ENCODE data around the gene VRK3. TPM values are rescaled to one million over a fixed set of nuclear protein-coding genes. Genes with fewer than 3 reads are reported as not detected.

VRK3 gene
- total and polyA plus RNA-seq, 5 experiments from 2014 or later: 73.4 to 106 (median 91.8) TPM

- peak within 1 kb of the TSS; percentile 87 to 97 (median 96) for H3K4me3 Mint-ChIP-seq
- H3K27ac Mint-ChIP-seq: peak within 1 kb of the TSS; percentile 95 to 100 (median 99)
- peaks cover 21 to 65% (median 52%) of the 10 kb centered on the region in 4 donors for H3K4me1 Mint-ChIP-seq
- peaks cover 0 to 14% (median 5%) of the 10 kb centered on the region in 3 donors for H3K36me3 Mint-ChIP-seq
- DNase-seq (peak in 8 of 10 donors; percentile 84 to 97 (median 92)), ATAC-seq (peak; percentile 77 to 79)
- peaks cover 0 to 2% (median 0%) of the 10 kb centered on the region in 9 donors for H3K9me3 Mint-ChIP-seq
- POLR2A ChIA-PET: interaction anchor here (0.6 to 1.9 kb wide), 7 partner anchors 10 to 1679 kb away, joined by 3 to 8 read pairs (median 4); partner anchors contain the start of genes AKT1S1, ATF5, MED25 and NUP62
- H3K27me3 Mint-ChIP-seq: peaks cover 0 to 5% (median 0%) of the 10 kb centered on the region in 5 donors
These were observed 800 bp upstream of the VRK3 start, which contains the start of gene ZNF473 for GRCh38 chr19:50025794-50026549. ZNF473 (plus strand) TSS chr19:50026005; CDS start chr19:50031083, 5,078 bp downstream.

GRCh38 chr19:50024719-50025021, 502 bp downstream of the VRK3 start:
- POLR2A ChIA-PET: interaction anchor here (0.6 to 1.1 kb wide), 2 partner anchors 15 to 443 kb away, joined by 3 to 4 read pairs; no protein-coding TSS in a partner anchor
- Mint-ChIP-seq H3K27me3 (peaks cover 0 to 5% (median 0%) of the 10 kb centered on the region in 5 donors), H3K27ac (peak overlapping the region; percentile 95 to 100 (median 99)), H3K4me3 (peak overlapping the region; percentile 87 to 97 (median 96)), H3K36me3 (peaks cover 0 to 20% (median 5%) of the 10 kb centered on the region in 3 donors), H3K9me3 (peaks cover 0 to 2% (median 0%) of the 10 kb centered on the region in 9 donors), H3K4me1 (peaks cover 21 to 59% (median 53%) of the 10 kb centered on the region in 4 donors)
- ATAC-seq: no peak
- DNase-seq: no peak

- H3K36me3 Mint-ChIP-seq: peaks cover 0 to 32% (median 7%) of the 10 kb centered on the region in 3 donors
These were observed 2.3 kb downstream of the VRK3 start for GRCh38 chr19:50022823-50023222.

GRCh38 chr19:50020481-50020880, 4.7 kb downstream of the VRK3 start:
- DNase-seq: no peak
- Mint-ChIP-seq H3K9me3 (no peaks in the 10 kb centered on the region), H3K27ac (no peak overlapping the region), H3K4me3 (no peak overlapping the region), H3K4me1 (peaks cover 10 to 41% (median 37%) of the 10 kb centered on the region in 4 donors), H3K27me3 (peaks cover 0 to 2% (median 0%) of the 10 kb centered on the region in 5 donors), H3K36me3 (peaks cover 0 to 48% (median 18%) of the 10 kb centered on the region in 3 donors)
- ATAC-seq: no peak
- POLR2A ChIA-PET: no interaction called here

More at GRCh38 chr19:50022823-50023222, 2.3 kb downstream of the VRK3 start:
- POLR2A ChIA-PET: interaction anchor here (0.6 kb wide), 1 partner anchor 344 kb away, joined by 4 read pairs; no protein-coding TSS in a partner anchor
- DNase-seq: no peak
- ATAC-seq: no peak
- H3K27ac Mint-ChIP-seq: peak overlapping the region in 5 of 10 donors; percentile 10 to 69 (median 58)
- peaks cover 0 to 5% (median 0%) of the 10 kb centered on the region in 5 donors for H3K27me3 Mint-ChIP-seq
- peaks cover 0 to 2% (median 0%) of the 10 kb centered on the region in 9 donors for H3K9me3 Mint-ChIP-seq
- H3K4me3 Mint-ChIP-seq: peak overlapping the region in 8 of 10 donors; percentile 1 to 49 (median 16)
- H3K4me1 Mint-ChIP-seq: peaks cover 21 to 59% (median 49%) of the 10 kb centered on the region in 4 donors

GRCh38 chr19:50016225-50016807, 8.9 kb downstream of the VRK3 start:
- POLR2A ChIA-PET: no interaction called here
- Mint-ChIP-seq H3K4me1 (peaks cover 6 to 19% (median 12%) of the 10 kb centered on the region in 4 donors), H3K27ac (peak overlapping the region in 2 of 10 donors; percentile 29 to 51), H3K9me3 (no peaks in the 10 kb centered on the region), H3K4me3 (no peak overlapping the region), H3K36me3 (peaks cover 10 to 81% (median 34%) of the 10 kb centered on the region in 3 donors), H3K27me3 (no peaks in the 10 kb centered on the region)
- ATAC-seq (no peak), DNase-seq (no peak)

GRCh38 chr19:50008532-50008931, 16.6 kb downstream of the VRK3 start:
- Mint-ChIP-seq H3K27me3 (no peaks in the 10 kb centered on the region), H3K4me3 (no peak overlapping the region), H3K27ac (peak overlapping the region in 1 of 10 donors; percentile 45), H3K36me3 (peaks cover 3 to 81% (median 16%) of the 10 kb centered on the region in 3 donors), H3K4me1 (peaks cover 10 to 23% (median 14%) of the 10 kb centered on the region in 4 donors), H3K9me3 (no peaks in the 10 kb centered on the region)
- POLR2A ChIA-PET: no interaction called here
- no peak for DNase-seq
- ATAC-seq: no peak

GRCh38 chr19:50007947-50008346, 17.2 kb downstream of the VRK3 start:
- no peak for ATAC-seq
- H3K36me3 Mint-ChIP-seq: peaks cover 0 to 81% (median 13%) of the 10 kb centered on the region in 3 donors
- H3K4me1 Mint-ChIP-seq: peaks cover 10 to 22% (median 15%) of the 10 kb centered on the region in 4 donors

GRCh38 chr19:50007170-50007569, 18.0 kb downstream of the VRK3 start:
- Mint-ChIP-seq H3K9me3 (no peaks in the 10 kb centered on the region), H3K4me1 (peaks cover 10 to 24% (median 17%) of the 10 kb centered on the region in 4 donors), H3K4me3 (no peak overlapping the region), H3K27me3 (no peaks in the 10 kb centered on the region), H3K36me3 (peaks cover 0 to 84% (median 13%) of the 10 kb centered on the region in 3 donors), H3K27ac (no peak overlapping the region)
- POLR2A ChIA-PET: no interaction called here
- ATAC-seq (no peak), DNase-seq (no peak)

More at GRCh38 chr19:50007947-50008346, 17.2 kb downstream of the VRK3 start:
- H3K27ac Mint-ChIP-seq: peak overlapping the region in 3 of 10 donors; percentile 20 to 45 (median 22)
- H3K4me3 Mint-ChIP-seq: no peak overlapping the region
- H3K27me3 Mint-ChIP-seq: no peaks in the 10 kb centered on the region
- no peaks in the 10 kb centered on the region for H3K9me3 Mint-ChIP-seq
- DNase-seq: no peak
- POLR2A ChIA-PET: no interaction called here

- DNase-seq (no peak), ATAC-seq (no peak)
- Mint-ChIP-seq H3K4me3 (no peak overlapping the region), H3K9me3 (no peaks in the 10 kb centered on the region), H3K4me1 (peaks cover 6 to 27% (median 15%) of the 10 kb centered on the region in 4 donors), H3K27me3 (no peaks in the 10 kb centered on the region), H3K36me3 (peaks cover 0 to 78% (median 15%) of the 10 kb centered on the region in 3 donors), H3K27ac (no peak overlapping the region)
- POLR2A ChIA-PET: no interaction called here
These were observed 19.7 kb downstream of the VRK3 start for GRCh38 chr19:50005428-50005827.

GRCh38 chr19:50003810-50004419, 21.3 kb downstream of the VRK3 start:
- peak overlapping the region in 2 of 10 donors; percentile 20 to 73 for H3K27ac Mint-ChIP-seq
- H3K27me3 Mint-ChIP-seq: no peaks in the 10 kb centered on the region
- peaks cover 6 to 27% (median 15%) of the 10 kb centered on the region in 4 donors for H3K4me1 Mint-ChIP-seq
- H3K36me3 Mint-ChIP-seq: peaks cover 0 to 84% (median 17%) of the 10 kb centered on the region in 3 donors
- no peak for DNase-seq
- peak overlapping the region in 1 of 10 donors; percentile 50 for H3K4me3 Mint-ChIP-seq
- H3K9me3 Mint-ChIP-seq: no peaks in the 10 kb centered on the region
- POLR2A ChIA-PET: no interaction called here
- no peak for ATAC-seq

GRCh38 chr19:50003254-50003788, 21.9 kb downstream of the VRK3 start:
- peaks cover 0 to 80% (median 17%) of the 10 kb centered on the region in 3 donors for H3K36me3 Mint-ChIP-seq
- ATAC-seq (no peak), DNase-seq (no peak)
- no peaks in the 10 kb centered on the region for H3K27me3 Mint-ChIP-seq
- peak overlapping the region in 1 of 10 donors; percentile 21 for H3K4me3 Mint-ChIP-seq
- H3K9me3 Mint-ChIP-seq: no peaks in the 10 kb centered on the region
- peaks cover 6 to 27% (median 13%) of the 10 kb centered on the region in 4 donors for H3K4me1 Mint-ChIP-seq
- H3K27ac Mint-ChIP-seq: no peak overlapping the region
- POLR2A ChIA-PET: no interaction called here

- Mint-ChIP-seq H3K27ac (peak overlapping the region in 1 of 10 donors; percentile 71), H3K27me3 (no peaks in the 10 kb centered on the region)
These were observed 22.7 kb downstream of the VRK3 start for GRCh38 chr19:50002386-50002960.

More at GRCh38 chr19:50002386-50002960, 22.7 kb downstream of the VRK3 start:
- Mint-ChIP-seq H3K36me3 (peaks cover 0 to 80% (median 15%) of the 10 kb centered on the region in 3 donors), H3K4me3 (no peak overlapping the region), H3K4me1 (peaks cover 6 to 27% (median 14%) of the 10 kb centered on the region in 4 donors), H3K9me3 (no peaks in the 10 kb centered on the region)
- DNase-seq (no peak), ATAC-seq (no peak)
- POLR2A ChIA-PET: no interaction called here
